ENCODE measurements around the gene EPHA5. TPM values are rescaled to one million over a fixed set of nuclear protein-coding genes. Genes with fewer than 3 reads are reported as not detected.

EPHA5 gene
- total RNA-seq, 1 experiment from 2014 or later, result 0.11 TPM

- H3K36me3 ChIP-seq (ENCODE audit: control insufficient read depth, insufficient read depth, low read length), result no peaks in the 10 kb centered on the region
- Mint-ChIP-seq H3K4me1 (ENCODE audit: low read depth, unreplicated experiment) (no peaks in the 10 kb centered on the region), H3K27ac (ENCODE audit: unreplicated experiment) (no peak overlapping the region), H3K27me3 (ENCODE audit: insufficient read depth, unreplicated experiment) (no peaks in the 10 kb centered on the region), H3K9me3 (ENCODE audit: unreplicated experiment) (no peaks in the 10 kb centered on the region), H3K36me3 (ENCODE audit: insufficient read depth, unreplicated experiment) (no peaks in the 10 kb centered on the region), H3K4me3 (ENCODE audit: unreplicated experiment) (no peak overlapping the region)
- no peaks in the 10 kb centered on the region for H3K4me1 ChIP-seq
- DNase-seq, result no peak
- no peak for TF ChIP-seq CTCF (IDR thresholded peaks at IDR 0.05; ENCODE audit: insufficient read depth in 1 of 2, low read depth in 1 of 2, low read length in 1 of 2, severe bottlenecking in 1 of 2, unreplicated experiment in 1 of 2)
- H3K4me3 ChIP-seq (ENCODE audit: low read depth, low read length), result no peak overlapping the region
- BruUV-seq (replicated peaks), result no TSS peak
- intact Hi-C loops (cut with micrococcal nuclease; ENCODE audit: unreplicated experiment), result no loop called here
- no peaks in the 10 kb centered on the region for H3K9me3 ChIP-seq
- POLR2A ChIA-PET, result no interaction called here
- CTCF ChIA-PET, result no interaction called here
- no peaks in the 10 kb centered on the region for H3K27me3 ChIP-seq (replicated peaks; ENCODE audit: control insufficient read depth, insufficient read depth, low read length)
Measured at GRCh38 chr4:65416891-65417290, 253.4 kb downstream of the EPHA5 start.

GRCh38 chr4:65407483-65407882 is 262.8 kb downstream of the EPHA5 start:
- Histone ChIP-seq H3K36me3 (ENCODE audit: control insufficient read depth, insufficient read depth, low read length) (no peaks in the 10 kb centered on the region), H3K4me3 (ENCODE audit: low read depth, low read length) (no peak overlapping the region), H3K27me3 (replicated peaks; ENCODE audit: control insufficient read depth, insufficient read depth, low read length) (no peaks in the 10 kb centered on the region), H3K9me3 (no peaks in the 10 kb centered on the region), H3K4me1 (no peaks in the 10 kb centered on the region)
- Mint-ChIP-seq H3K27ac (ENCODE audit: unreplicated experiment) (no peak overlapping the region), H3K27me3 (ENCODE audit: insufficient read depth, unreplicated experiment) (no peaks in the 10 kb centered on the region), H3K36me3 (ENCODE audit: insufficient read depth, unreplicated experiment) (no peaks in the 10 kb centered on the region), H3K4me3 (ENCODE audit: unreplicated experiment) (no peak overlapping the region), H3K4me1 (ENCODE audit: low read depth, unreplicated experiment) (no peaks in the 10 kb centered on the region), H3K9me3 (ENCODE audit: unreplicated experiment) (no peaks in the 10 kb centered on the region)
- no TSS peak for BruUV-seq (replicated peaks)
- POLR2A ChIA-PET, result no interaction called here
- no peak for TF ChIP-seq CTCF (IDR thresholded peaks at IDR 0.05; ENCODE audit: insufficient read depth in 1 of 2, low read depth in 1 of 2, low read length in 1 of 2, severe bottlenecking in 1 of 2, unreplicated experiment in 1 of 2)
- no peak for DNase-seq
- CTCF ChIA-PET, result no interaction called here
- intact Hi-C loops (cut with micrococcal nuclease; ENCODE audit: unreplicated experiment), result no loop called here

- no peaks in the 10 kb centered on the region for H3K36me3 ChIP-seq (ENCODE audit: control insufficient read depth, insufficient read depth, low read length)
- no peaks in the 10 kb centered on the region for H3K27me3 ChIP-seq (replicated peaks; ENCODE audit: control insufficient read depth, insufficient read depth, low read length)
- Mint-ChIP-seq H3K27ac (ENCODE audit: unreplicated experiment) (no peak overlapping the region), H3K4me3 (ENCODE audit: unreplicated experiment) (no peak overlapping the region), H3K9me3 (ENCODE audit: unreplicated experiment) (no peaks in the 10 kb centered on the region), H3K4me1 (ENCODE audit: low read depth, unreplicated experiment) (no peaks in the 10 kb centered on the region), H3K36me3 (ENCODE audit: insufficient read depth, unreplicated experiment) (no peaks in the 10 kb centered on the region), H3K27me3 (ENCODE audit: insufficient read depth, unreplicated experiment) (no peaks in the 10 kb centered on the region)
- ChIA-PET CTCF (no interaction called here), POLR2A (no interaction called here)
- TF ChIP-seq CTCF (IDR thresholded peaks at IDR 0.05; ENCODE audit: insufficient read depth in 1 of 2, low read depth in 1 of 2, low read length in 1 of 2, severe bottlenecking in 1 of 2, unreplicated experiment in 1 of 2), result no peak
- H3K9me3 ChIP-seq, result no peaks in the 10 kb centered on the region
- DNase-seq, result no peak
- H3K4me1 ChIP-seq, result no peaks in the 10 kb centered on the region
- intact Hi-C loops (cut with micrococcal nuclease; ENCODE audit: unreplicated experiment), result no loop called here
- H3K4me3 ChIP-seq (ENCODE audit: low read depth, low read length), result no peak overlapping the region
- BruUV-seq (replicated peaks), result no TSS peak
Measured at GRCh38 chr4:65401083-65401482, 269.2 kb downstream of the EPHA5 start.
